Tibial nerve (tissue), 3 donors: ENCODE data around the gene NT5DC2.

Experiments used
- CTCF ChIP-seq, 5 experiments: fragments of 200-600 bp in 3 of 5; fragments of 450-650 bp in 2 of 5; sonication (generic) in 3 of 5; IDR thresholded peaks; one replicate each; pipeline ENCODE4 v1.5.1; 2016 to 2019; ENCODE audit warnings: antibody characterized with exemption in 5 of 5, mild to moderate bottlenecking in 3 of 5, moderate library complexity in 2 of 5
- POLR2A ChIP-seq, 2 donors: fragments of 450-650 bp; IDR thresholded peaks; one replicate each; pipeline ENCODE4 v1.6.1; 2017; ENCODE audit warnings: antibody characterized with exemption in 2 of 2, mild to moderate bottlenecking in 2 of 2, moderate library complexity in 2 of 2

- no peak for TF ChIP-seq CTCF (IDR thresholded peaks at IDR 0.05)
- no peak for TF ChIP-seq POLR2A (IDR thresholded peaks at IDR 0.05)
Observed at GRCh38 chr3:52480768-52481715, 52.6 kb downstream of the NT5DC2 start.
